Tibial nerve (tissue), 4 donors: ENCODE measurements around the gene KMT5C.

Experiments
- CTCF ChIP-seq, 5 experiments: fragments of 200-600 bp in 3 of 5; fragments of 450-650 bp in 2 of 5; sonication (generic) in 3 of 5; IDR thresholded peaks; one replicate each; pipeline ENCODE4 v1.5.1; 2016 to 2019; ENCODE audit warnings: antibody characterized with exemption in 5 of 5, mild to moderate bottlenecking in 3 of 5, moderate library complexity in 2 of 5
- EP300 ChIP-seq, 2 donors: sonication (generic); formaldehyde crosslinking; IDR thresholded peaks; one replicate each; pipeline ENCODE4 v1.6.1; 2017; ENCODE audit warnings: antibody characterized with exemption in 2 of 2, mild to moderate bottlenecking in 1 of 2
- POLR2A ChIP-seq, 2 donors: fragments of 450-650 bp; IDR thresholded peaks; one replicate each; pipeline ENCODE4 v1.6.1; 2017; ENCODE audit warnings: antibody characterized with exemption in 2 of 2, mild to moderate bottlenecking in 2 of 2, moderate library complexity in 2 of 2

- TF ChIP-seq CTCF (IDR thresholded peaks at IDR 0.05) (no peak), POLR2A (IDR thresholded peaks at IDR 0.05) (no peak), EP300 (IDR thresholded peaks at IDR 0.05) (no peak)
These were observed 46.9 kb downstream of the KMT5C start for GRCh38 chr19:55386493-55386971.
